ENCODE data around the gene HS1BP3.
A peak's percentile ranks its signal among the peaks of the same experiment; 100 is the strongest.

Gene HS1BP3

DNA sequence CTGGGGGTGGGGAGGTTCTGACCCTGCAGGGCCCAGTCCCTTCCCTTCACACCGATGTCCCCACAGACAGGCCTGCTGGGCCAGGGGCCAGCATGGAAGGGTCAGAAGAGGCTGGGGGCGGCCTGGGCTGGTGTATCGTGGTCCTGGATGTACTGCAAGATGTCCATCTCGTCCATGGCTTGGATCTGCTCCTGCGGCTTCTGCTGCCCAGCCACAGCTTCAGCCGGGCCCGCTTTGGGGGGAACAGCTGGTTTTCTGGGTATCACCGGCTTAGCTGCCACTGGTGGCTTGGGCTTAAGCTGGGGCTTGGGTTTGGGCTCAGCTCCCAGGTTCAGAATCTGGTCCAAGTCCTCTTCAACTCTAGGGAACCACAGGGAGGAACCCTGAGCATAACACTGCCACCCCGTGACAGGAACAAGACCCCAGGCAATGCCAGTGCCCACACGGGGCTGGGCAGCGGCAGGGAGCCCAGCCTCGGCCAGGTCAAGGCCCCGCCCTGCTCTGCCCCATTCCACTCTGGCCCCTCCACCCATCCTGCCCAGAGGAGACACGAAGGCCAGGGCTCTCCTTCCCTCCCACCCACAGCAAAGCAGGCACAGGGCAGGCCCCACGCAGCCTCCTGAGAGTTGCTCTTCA, 31.9 kb downstream of the HS1BP3 start:
- DNase-seq: no peak

DNA sequence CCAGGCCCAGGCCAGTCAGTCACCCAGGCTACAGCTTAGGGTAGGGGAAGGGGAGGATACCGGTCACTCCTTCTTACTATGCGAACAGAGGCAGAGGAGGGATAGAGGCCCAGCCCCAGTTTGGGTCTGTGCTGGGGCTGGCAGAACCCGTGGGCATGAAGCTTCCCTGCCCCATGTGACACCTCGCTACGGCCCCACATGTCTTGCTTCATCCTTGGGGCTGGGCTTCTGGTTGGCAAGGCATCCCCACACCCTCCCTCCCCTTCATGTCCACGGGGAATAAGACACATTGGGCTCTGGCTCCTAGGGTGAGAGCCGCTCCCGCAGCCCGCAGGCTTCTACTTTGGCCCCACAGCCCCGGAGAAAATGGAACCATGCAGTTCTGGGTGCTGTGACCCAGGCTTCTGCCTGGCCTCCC, 32.4 kb downstream of the HS1BP3 start:
- peak in 3 of 56 donors; percentile 48 to 65 (median 58) for DNase-seq

DNA sequence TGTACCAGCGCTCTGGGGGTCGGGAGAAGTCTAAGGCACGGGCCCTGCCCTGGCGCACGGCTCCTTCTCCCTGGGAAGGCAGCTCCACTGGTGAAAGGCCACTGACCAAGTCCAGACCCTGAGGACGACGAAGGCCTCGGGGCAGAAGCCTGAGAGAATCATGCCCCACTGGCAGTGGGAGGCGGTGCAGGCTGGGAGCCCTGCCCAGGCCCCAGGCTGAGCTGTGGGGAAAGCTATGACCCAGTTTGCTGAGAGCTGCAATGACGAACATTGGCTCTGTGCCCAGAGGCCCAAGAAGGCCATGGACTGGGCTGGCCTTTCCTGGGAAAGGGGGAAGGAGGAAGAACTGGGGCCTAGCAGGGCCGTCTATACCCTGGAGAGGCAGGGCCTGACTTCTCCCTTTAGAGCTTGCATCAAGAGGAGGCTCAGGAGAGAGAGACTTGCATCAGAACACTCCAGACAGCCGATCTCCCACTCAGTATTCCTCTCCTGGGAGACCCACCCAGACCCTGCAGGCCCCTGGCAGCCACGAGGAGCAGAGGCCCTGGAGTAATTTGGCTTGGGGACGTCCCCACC, 32.9 kb downstream of the HS1BP3 start:
- DNase-seq: peak; percentile 47 to 98 (median 90)

DNA sequence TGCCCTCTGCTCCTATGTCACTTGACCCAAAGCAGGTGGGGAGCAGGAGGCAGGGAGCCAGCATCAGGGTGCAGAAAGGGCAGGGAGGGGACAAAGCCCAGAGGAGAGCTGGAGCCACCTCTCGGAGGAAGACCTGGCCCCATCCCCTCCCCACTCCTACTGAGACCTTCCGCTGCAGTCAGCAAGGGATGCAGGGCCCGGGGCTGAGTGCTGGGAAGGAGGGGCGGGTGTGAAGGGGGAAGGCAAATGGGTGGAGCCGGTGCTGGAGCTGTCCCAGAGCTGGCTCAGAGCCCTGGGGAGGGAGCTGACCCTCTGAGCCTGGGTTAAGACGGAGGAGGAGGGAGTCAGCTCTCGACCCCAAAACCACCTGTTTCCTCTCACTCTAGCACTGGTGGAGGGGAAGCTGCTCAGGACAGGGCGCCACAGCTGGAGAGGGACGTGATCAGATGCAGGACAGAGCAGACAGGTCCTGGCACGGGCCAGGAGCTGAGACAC, 33.8 kb downstream of the HS1BP3 start:
- DNase-seq: peak in 5 of 56 donors; percentile 24 to 55 (median 31)

DNA sequence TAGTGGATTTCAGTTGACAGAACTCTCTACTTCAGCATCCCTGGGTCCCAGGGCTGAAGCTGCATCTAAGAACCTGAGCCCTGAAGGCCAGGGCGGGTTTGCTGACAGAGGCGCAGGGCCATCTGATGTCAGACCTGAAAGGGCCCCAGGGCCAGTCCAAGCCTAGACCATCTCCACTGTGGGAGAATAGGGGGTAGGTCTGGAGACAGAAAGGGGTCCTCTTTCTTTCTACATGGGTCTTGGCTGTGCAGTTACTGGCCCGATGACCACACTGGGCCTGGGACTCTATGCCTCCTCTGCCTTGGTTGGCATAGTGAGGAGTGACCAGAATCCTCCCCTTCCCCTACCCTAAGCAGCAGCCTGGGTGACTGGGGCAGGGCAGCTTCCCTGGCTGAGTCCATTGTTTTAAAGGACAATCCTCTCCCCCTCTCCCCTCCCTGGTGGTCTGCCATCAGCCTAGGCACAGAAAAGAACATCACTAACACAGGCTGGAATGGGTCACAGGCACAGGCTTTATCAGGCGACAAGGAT, 34.5 kb downstream of the HS1BP3 start:
- no peak for DNase-seq

DNA sequence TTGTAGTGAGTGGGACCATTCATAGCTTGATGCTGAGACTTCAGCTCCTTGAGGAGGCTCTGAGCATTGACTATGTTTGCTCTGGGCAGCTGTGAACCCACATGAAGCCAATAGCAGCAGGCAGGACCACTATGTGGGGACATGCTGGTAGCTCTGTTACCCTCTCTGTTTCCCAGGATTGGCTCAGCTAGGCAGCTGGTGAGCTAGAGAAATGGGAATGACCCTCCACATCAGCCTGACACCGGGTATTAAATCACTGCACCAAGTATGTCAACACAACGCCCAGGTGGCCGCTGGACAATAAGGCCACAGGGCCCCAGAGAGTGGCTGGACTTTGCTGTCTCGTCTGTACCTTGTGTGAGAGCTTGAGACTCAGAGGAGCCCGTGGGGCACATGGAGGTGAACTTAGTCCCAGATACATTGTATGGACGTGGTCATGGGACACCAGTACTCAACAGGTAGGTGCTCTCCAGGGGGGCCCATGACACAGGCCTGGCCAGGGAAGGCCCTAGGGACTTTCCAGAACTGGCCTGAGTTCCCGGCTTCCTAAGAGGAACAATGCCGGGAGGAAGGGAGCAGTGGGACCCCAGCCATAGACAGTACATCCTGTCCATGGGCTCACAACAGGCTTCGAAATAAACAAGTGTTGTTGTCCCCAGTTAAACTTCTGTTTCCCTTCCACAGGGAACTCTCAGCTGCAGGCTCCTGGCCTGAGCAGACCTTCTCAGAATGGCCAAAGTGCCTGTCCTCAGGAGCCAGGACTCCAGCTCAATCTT, 35.2 kb downstream of the HS1BP3 start:
- DNase-seq: peak in 2 of 56 donors; percentile 35

DNA sequence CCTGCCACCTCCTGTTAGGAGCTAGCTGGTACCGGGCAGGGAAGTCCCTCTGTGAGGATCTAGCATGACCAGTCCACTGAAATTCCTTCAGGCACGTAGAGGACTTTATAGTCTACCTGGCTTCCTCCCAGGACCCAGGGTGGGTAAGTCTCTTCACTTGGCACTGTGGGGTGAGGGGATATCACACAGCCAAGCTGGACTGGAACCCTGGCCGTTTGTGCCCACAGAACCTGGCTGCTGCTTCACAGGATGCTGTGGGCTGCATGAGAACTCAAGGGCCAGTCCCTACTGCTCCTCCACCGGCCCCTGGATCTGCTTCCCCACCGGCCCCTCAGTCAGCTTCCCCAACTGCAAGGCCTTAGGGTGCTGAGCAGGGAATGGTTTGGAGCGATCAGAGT, 35.8 kb downstream of the HS1BP3 start:
- DNase-seq: no peak

DNA sequence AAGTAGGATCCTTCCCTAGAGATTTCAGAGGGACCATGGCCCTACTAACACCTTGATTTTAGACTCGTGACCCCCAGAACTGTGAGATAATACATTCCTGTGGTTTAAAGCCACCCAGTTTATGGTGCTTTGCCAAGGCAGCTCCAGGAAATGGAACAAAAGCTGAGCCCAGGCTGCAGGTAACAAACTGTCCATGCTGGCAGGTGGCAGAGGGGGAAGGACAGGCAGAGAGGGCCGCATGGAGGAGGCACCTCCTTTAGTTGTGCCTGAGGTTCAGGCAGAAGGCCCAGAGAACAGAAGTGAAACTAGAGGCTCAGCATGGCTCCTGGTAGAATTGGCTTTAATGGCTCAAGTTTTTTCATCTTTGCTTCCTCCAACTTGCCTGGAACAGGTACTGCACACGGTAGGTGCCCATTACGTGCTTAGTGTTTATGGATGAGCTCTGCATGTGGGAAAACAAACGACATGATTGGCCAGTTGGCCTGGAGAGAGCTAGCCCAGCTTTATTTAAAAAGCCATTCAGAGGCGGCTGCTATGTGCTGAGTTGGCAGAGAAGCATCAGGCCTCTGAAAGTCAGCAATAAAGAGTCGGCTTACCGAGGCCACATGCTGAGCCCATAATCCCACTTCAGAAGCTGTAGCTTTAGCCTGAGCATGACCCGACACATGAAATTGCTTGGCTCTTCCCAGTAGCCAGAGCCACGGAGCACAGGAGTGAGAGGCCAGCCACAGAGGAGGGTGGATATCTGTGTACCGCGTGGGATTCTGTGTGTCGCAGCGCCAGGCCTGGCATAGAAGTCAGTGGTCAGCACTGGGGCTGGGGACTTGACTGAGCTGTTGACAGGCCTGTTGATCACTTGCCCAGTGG, 36.5 kb downstream of the HS1BP3 start:
- DNase-seq: peak in 9 of 56 donors; percentile 21 to 79 (median 52)

DNA sequence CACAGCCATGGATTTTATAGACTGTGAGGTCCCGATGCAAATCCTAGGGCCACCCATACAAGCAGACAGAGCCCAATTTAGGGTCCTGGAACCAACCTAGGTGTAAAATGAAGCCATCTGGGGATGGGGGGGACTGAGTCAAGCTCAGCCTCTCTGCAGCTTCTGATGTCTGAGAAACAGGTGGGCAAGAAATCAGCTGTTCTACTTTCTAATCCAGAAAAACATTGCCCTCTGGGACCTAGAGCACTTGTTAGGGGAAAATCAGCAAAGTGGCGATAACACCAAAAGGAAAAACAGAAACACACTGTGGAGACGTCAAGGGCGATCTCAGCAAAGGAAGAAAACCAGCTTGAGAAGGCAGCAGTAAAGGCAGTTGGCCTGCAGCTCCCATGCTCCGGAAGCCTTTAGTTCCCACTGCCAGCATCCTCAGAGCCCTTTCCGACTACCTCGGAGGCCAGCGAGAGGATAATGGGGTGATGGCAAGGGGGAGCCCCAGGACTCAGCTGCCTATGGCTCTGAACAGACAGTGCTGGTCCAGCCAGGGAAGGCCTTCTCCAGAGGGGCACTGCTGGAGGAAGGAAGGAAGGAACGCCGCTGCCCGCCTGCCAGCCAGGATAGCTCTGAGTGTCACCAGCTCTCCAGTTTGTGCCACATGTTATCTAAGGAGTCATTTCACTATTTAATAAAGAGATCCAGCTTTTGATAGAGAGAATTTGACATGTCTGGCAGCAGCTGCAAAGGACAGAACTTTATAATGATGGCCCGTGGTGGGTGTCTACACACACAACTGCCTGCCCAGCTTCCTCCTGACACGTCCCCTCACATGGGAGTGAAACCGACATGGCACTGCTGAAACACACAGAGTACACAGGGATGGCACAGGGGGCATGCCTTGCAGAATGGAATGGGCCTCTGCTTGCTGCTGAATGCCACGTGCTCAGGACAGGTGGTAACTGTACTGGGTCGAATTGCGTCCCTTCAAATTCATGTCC, 37.7 kb downstream of the HS1BP3 start:
- DNase-seq: no peak

DNA sequence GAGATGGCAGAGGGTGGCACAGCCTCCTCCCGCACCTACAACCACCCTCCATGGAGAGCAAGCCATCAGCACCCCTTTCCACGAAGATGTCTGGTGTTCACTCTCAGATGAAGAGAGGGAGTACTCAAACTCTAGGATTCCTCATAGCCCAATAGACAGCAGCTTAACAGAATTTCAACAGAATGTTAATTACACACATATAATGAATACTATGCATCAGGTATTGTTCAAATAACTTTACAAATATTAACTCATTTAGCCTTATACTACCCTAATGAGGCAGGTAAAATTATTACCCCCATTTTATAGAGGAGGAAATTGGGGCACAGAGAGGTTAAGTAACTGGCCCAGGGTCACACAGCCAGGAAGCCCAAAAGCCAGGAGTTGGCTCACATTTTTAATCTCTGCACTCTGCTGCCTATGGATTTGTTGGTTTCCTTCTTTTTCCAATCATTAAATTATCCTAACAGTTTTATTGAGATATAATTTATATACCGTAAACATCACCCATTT, 39.0 kb downstream of the HS1BP3 start:
- DNase-seq: no peak

DNA sequence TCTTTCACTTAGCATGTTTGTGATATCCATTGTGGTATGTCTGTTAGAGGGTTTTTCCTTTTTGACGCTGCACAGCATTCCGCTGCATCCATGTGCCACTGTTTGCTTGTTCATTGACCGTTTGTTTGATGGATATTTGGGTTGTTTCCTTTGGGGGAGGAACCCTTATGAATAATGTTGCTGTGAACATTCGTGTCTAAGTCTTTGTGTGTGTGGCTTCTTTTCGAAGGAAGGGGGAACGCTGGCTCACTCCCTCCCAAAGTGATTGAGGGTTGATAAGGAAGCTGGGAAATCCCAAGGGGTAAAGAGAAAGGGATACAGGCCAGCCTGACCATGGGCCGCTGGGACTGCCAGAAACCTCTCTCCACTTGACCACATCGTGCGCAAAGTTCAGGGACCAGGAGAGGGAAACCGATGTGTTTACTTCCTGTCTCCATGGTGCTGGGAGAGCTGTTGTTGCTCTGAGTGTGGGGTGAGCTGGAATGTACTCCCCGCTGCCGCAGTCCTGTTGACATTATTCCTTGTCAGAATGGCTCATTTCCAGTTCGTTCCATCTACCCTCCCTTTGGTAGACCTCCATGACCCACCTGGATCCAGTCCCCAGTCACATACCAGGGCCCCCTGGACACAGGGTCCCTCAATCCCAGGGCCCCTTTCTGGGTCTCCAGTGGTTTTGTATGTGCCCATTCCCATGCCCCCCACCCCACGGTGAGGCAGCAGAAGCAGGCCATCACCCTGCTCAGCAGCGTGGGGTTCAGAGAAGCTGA, 39.6 kb downstream of the HS1BP3 start:
- peak in 1 of 56 donors; percentile 25 for DNase-seq

DNA sequence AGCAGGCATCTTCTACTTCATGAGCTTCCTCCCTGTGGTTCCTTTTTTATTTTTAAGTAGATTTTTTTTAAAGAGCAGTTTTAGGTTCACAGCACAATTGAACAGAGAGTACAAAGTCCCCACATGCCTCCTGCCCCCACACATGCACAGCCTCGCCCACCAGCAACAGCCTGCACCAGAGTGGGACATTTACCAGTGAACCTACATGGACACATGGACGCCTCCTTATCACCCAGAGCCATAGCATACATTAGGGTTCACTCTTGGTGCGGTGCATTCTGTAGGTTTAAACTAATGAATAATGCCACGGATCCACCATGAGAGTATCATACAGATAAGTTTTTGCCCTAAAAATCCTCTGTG, 40.9 kb downstream of the HS1BP3 start:
- no peak for DNase-seq

DNA sequence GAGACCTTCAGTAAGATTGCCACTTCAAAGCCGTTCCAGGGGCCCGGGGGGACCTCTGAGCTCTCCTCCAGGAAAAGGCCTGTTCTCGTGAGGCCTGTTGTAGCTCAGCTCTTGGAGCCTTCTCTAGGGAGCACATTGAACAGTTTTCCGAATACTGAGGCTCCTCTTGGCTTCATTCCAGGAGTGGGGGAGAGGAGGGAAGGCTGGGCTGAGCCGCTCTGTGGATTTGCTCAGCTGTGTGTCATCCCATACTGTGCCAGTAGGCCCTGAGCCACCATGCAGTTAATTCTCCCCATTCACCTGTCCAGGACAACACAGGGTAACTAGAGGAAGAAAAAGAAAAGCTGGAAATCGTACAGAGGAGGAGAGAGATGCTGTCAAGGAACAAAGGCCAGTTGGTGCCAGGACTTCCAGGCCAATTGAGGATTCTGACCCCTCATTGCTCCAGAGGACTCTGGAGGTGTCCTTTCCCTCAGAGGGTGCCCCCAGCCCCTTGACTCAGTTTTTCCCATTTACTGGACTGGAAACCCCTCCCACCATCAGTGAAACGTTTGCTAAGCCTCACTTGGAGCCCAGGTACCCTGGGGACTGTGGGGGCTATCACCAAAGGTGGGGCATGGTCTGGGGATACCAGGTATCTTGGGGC, 41.4 kb downstream of the HS1BP3 start:
- peak in 3 of 56 donors; percentile 22 to 41 (median 23) for DNase-seq

DNA sequence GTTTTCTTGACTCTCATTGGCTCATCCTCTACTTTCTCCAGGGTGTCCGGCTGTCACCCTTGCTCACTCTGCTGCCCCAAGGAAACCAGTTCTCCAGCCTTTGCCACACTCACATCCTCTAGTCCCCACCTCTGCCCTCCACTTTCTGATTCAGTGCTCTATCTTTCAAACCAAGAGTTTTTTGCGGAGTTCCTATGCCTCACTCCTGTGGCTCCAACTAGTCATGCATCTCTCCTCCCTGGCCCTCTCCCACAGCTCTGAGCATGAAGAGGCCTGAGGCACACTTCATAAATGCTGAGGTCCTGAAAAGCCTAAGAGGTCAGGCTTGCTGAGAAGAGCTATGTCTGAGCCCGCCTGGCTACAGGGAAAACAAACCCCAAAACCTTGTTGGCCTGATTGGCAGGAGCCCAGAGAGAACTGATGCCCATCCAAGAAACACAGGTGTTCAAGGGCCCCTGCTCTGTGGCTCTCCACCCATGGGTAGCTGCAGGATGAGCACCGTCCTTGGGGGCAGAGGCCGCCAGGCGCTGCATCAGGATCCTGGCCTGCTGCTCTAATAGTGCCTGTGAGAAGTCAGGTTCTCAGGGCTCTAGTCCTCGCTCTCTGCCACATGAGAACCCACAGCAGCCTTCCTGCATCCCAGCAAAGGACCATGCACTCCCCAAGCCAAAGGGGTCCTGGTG, 42.1 kb downstream of the HS1BP3 start:
- DNase-seq: no peak

DNA sequence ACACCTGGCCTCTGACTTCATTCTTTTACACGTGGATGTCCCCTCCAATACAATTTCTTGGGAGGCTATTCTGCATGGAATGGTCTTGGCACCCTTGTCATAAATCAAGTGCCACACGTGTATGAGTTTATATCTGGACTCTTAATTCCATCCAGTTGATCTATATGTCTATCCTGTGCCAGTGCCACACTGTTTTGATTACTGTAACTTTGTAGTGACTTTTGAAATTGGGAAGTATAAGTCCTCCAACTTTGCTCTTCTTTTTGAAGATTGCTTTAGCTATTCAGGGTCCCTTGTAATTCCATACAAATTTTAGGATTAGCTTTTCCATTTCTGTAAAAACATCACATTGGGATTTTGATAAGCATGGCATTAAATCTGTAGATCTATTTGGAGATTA, 43.5 kb downstream of the HS1BP3 start:
- DNase-seq: no peak

DNA sequence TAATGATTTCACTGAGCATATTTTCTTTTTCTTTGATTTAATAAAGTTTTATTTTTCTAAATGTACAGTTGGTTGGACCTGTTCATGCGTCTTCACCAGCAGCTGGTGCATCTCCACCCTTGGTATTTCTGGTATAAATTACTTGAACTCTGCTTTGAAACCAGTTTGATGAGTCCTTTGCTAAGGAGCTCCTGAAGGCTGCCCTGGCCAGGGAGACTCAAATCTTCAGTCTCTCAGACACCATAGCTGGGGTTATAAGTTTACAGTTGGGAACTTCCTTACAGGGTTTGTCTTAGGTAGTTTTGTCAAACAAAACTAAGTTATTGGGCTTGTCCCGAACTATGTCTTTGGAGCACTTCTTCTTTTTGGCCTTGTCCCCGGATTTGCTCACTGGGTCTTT, 44.7 kb downstream of the HS1BP3 start:
- no peak for DNase-seq

DNA sequence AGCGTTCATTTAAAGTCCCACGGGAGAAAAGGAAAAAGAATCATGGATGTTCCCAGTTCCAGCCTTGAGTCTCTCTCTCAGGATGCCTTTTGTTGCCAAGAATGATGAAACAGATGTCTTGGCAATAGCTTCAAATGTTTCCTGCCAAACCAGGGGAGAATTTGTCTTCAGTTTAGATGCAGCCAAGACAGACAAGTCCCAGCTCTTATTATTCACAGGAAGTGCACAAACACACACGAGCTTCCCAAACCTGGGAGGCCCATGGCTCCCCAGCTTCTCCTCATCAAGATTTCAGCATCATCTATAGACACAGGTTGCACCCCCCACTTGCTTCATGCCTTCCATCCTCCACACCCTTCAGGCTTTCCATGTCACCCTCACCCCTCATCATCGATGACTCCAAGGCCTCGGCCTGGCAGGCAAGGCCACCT, 45.9 kb downstream of the HS1BP3 start:
- DNase-seq: no peak

All from nucleus accumbens (tissue), 56 donors.